ENCODE measurements around the gene ACVR1.

- TF ChIP-seq EZH2 (IDR thresholded peaks at IDR 0.05; ENCODE audit: borderline replicate concordance, low read depth, low read length), result no peak
- TF ChIP-seq ZNF232 (CRISPR knock-in tag; IDR thresholded peaks at IDR 0.05), result no peak
- no peak for TF ChIP-seq WHSC1 (IDR thresholded peaks at IDR 0.05; ENCODE audit: low read length)
- TF ChIP-seq THRA (IDR thresholded peaks at IDR 0.05), result no peak
- no peak for TF ChIP-seq PRDM10 (IDR thresholded peaks at IDR 0.05; ENCODE audit: partially characterized antibody)
- no peak for TF ChIP-seq POLR2A (conservative IDR thresholded peaks at IDR 0.05)
- no peak for TF ChIP-seq ADNP (tag; IDR thresholded peaks at IDR 0.05)
- no peak for TF ChIP-seq ARID3B (CRISPR knock-in tag; IDR thresholded peaks at IDR 0.05; ENCODE audit: borderline replicate concordance)
- no peak for TF ChIP-seq ZNF445 (CRISPR knock-in tag; IDR thresholded peaks at IDR 0.05; ENCODE audit: low read depth)
- no peak for TF ChIP-seq MAX (CRISPR knock-in tag; IDR thresholded peaks at IDR 0.05)
- TF ChIP-seq NFIC (IDR thresholded peaks at IDR 0.05), result no peak
These were observed 1.8 kb upstream of the ACVR1 start for GRCh38 chr2:157877761-157878400.

Data from K562 (cell line).